HEK293 (cell line): ENCODE results near the gene SLC35E2B.

Source experiments
- CTCF ChIP-seq: fragments of 450-650 bp; formaldehyde crosslinking; IDR thresholded peaks from 2 replicates; pipeline ENCODE4 v1.5.1; 2016; ENCODE audit warnings: missing biosample characterization, missing genetic modification characterization
- PBX3 ChIP-seq: sonication (generic); formaldehyde crosslinking; IDR thresholded peaks from 2 replicates; pipeline ENCODE4 v1.8.1; 2022; ENCODE audit warnings: mild to moderate bottlenecking, moderate library complexity, missing genetic modification reagents
- YY1 ChIP-seq: fragments of 450-650 bp; formaldehyde crosslinking; IDR thresholded peaks from 2 replicates; pipeline ENCODE4 v1.5.1; 2018; ENCODE audit warnings: missing biosample characterization, missing genetic modification characterization
- ZBTB7A ChIP-seq: fragments of 450-650 bp; formaldehyde crosslinking; IDR thresholded peaks from 2 replicates; pipeline ENCODE4 v1.5.1; 2016; ENCODE audit warnings: low read depth, missing biosample characterization, missing genetic modification characterization
- ZNF138 ChIP-seq: fragments of 450-650 bp; formaldehyde crosslinking; IDR thresholded peaks from 2 replicates; pipeline ENCODE4 v1.5.1; 2016; ENCODE audit warnings: missing biosample characterization, missing genetic modification characterization, borderline replicate concordance
- ZNF292 ChIP-seq: fragments of 450-650 bp; formaldehyde crosslinking; IDR thresholded peaks from 2 replicates; pipeline ENCODE4 v1.5.1; 2016; ENCODE audit warnings: low read depth, missing biosample characterization, missing genetic modification characterization, borderline replicate concordance
- ZNF341 ChIP-seq: fragments of 450-650 bp; formaldehyde crosslinking; IDR thresholded peaks from 2 replicates; pipeline ENCODE4; 2016; ENCODE audit warnings: low read depth, missing biosample characterization, missing genetic modification characterization
- ZNF362 ChIP-seq: fragments of 450-650 bp; formaldehyde crosslinking; IDR thresholded peaks from 2 replicates; pipeline ENCODE4 v1.5.1; 2016; ENCODE audit warnings: missing biosample characterization, missing genetic modification characterization
- ZNF530 ChIP-seq: fragments of 450-650 bp; formaldehyde crosslinking; IDR thresholded peaks from 2 replicates; pipeline ENCODE4 v1.5.1; 2016; ENCODE audit warnings: low read depth, missing biosample characterization, missing genetic modification characterization

GRCh38 chr1:1614954-1615255 lies 77.7 kb downstream of the SLC35E2B start:
- TF ChIP-seq CTCF (tag by site-specific recombination) (no peak), YY1 (no peak), ZNF530 (tag by site-specific recombination) (no peak), PBX3 (CRISPR knock-in tag) (no peak), ZNF341 (tag by site-specific recombination) (no peak), ZNF138 (tag by site-specific recombination) (no peak), ZBTB7A (no peak), ZNF362 (tag by site-specific recombination) (peak; percentile 89), ZNF292 (tag by site-specific recombination) (no peak)
